GM18951 (cell line): ENCODE results near the gene IQCN.
A peak's percentile ranks its signal among the peaks of the same experiment; 100 is the strongest.

Source experiments
- POLR2A ChIP-seq: IDR thresholded peaks from 4 replicates; pipeline ENCODE4 v1.6.1; 2011; ENCODE audit warnings: mild to moderate bottlenecking; ENCODE audit not compliant: insufficient read length, insufficient read depth; ENCODE audit errors: extremely low read depth
- in situ Hi-C: fragments of 300-500 bp; cut with MboI; formaldehyde crosslinking; loops from one replicate; pipeline ENCODE4 v1.12.0; 2022; ENCODE audit warnings: low sequenced_read_pairs, mixed read lengths, inconsistent platforms; ENCODE audit not compliant: unreplicated experiment

Gene IQCN

GRCh38 chr19:18274219-18274780, at the start of gene IQCN:
Gene IQCN, minus strand, starts transcription at chr19:18274452. Its CDS starts 4,974 bp downstream, at chr19:18269478.
- TF ChIP-seq POLR2A: no peak
- in situ Hi-C loops: no loop called here

- in situ Hi-C loops: no loop called here
- TF ChIP-seq POLR2A: peak; percentile 90
These were observed 48.7 kb upstream of the IQCN start, which contains the start of gene LSM4 for GRCh38 chr19:18322759-18323460. Gene LSM4, minus strand, starts transcription at chr19:18323076. Its CDS starts 56 bp downstream, at chr19:18323020.

- TF ChIP-seq POLR2A: no peak
- in situ Hi-C loops: no loop called here
These were observed 48.1 kb upstream of the IQCN start for GRCh38 chr19:18322318-18322758.

- no peak for TF ChIP-seq POLR2A
- in situ Hi-C loops: no loop called here
These were observed 47.5 kb upstream of the IQCN start for GRCh38 chr19:18321734-18322102.

- no peak for TF ChIP-seq POLR2A
- in situ Hi-C loops: no loop called here
These were observed 46.8 kb upstream of the IQCN start for GRCh38 chr19:18320865-18321733.

GRCh38 chr19:18319591-18320135, 45.4 kb upstream of the IQCN start:
- TF ChIP-seq POLR2A: no peak
- in situ Hi-C loops: no loop called here

- in situ Hi-C loops: no loop called here
- peak; percentile 14 for TF ChIP-seq POLR2A
These were observed 43.9 kb upstream of the IQCN start for GRCh38 chr19:18317961-18318800.

- in situ Hi-C loops: no loop called here
- no peak for TF ChIP-seq POLR2A
These were observed 39.1 kb upstream of the IQCN start for GRCh38 chr19:18313398-18313797.

GRCh38 chr19:18312092-18312534, 37.9 kb upstream of the IQCN start:
- in situ Hi-C loops: no loop called here
- no peak for TF ChIP-seq POLR2A

- in situ Hi-C loops: no loop called here
- TF ChIP-seq POLR2A: no peak
These were observed 37.3 kb upstream of the IQCN start for GRCh38 chr19:18311502-18312091.

GRCh38 chr19:18310966-18311365, 36.7 kb upstream of the IQCN start:
- in situ Hi-C loops: no loop called here
- no peak for TF ChIP-seq POLR2A
